ENCODE measurements around the gene PRXL2B. TPM values are rescaled to one million over a fixed set of nuclear protein-coding genes. Genes with fewer than 3 reads are reported as not detected.

The PRXL2B gene
- total and polyA plus RNA-seq, 10 of the 15 experiments (the other 5 are each of a cell fraction or from before 2014, with no cell fraction given): 0.44 to 5.6 (median 4.0) TPM

GRCh38 chr1:2585318-2586092 is 1.1 kb upstream of the PRXL2B start (continued):
- TF ChIP-seq E4F1 (IDR thresholded peaks at IDR 0.05; ENCODE audit: borderline replicate concordance, partially characterized antibody) (peak; percentile 29), SUZ12 (IDR thresholded peaks at IDR 0.05; ENCODE audit: unreplicated experiment) (no peak), RAD51 (IDR thresholded peaks at IDR 0.05) (peak; percentile 50), BCL3 (IDR thresholded peaks at IDR 0.05; ENCODE audit: borderline replicate concordance, insufficient read depth, low read depth, low read length, poor library complexity, severe bottlenecking) (no peak), ASH2L (IDR thresholded peaks at IDR 0.05; ENCODE audit: borderline replicate concordance, low read depth) (no peak), RCOR1 (conservative IDR thresholded peaks at IDR 0.05; ENCODE audit: low read depth, low read length) (no peak), MAX (IDR thresholded peaks at IDR 0.05; ENCODE audit: low read depth, low read length) (no peak), SP1 (IDR thresholded peaks at IDR 0.05; ENCODE audit: low read depth, low read length) (peak; percentile 85), ZNF217 (IDR thresholded peaks at IDR 0.05) (no peak), RBBP5 (conservative IDR thresholded peaks at IDR 0.05) (no peak), POLR2AphosphoS5 (IDR thresholded peaks at IDR 0.05; ENCODE audit: low read length) (peak; percentile 85), IKZF1 (conservative IDR thresholded peaks at IDR 0.05) (peak; percentile 87), WRNIP1 (IDR thresholded peaks at IDR 0.05; ENCODE audit: borderline replicate concordance, low read depth, low read length) (no peak), TARDBP (IDR thresholded peaks at IDR 0.05; ENCODE audit: borderline replicate concordance) (no peak), CHD4 (IDR thresholded peaks at IDR 0.05) (no peak), DPF2 (IDR thresholded peaks at IDR 0.05) (peak; percentile 43; the same call in 1 of the 2 replicates), KAT2A (conservative IDR thresholded peaks at IDR 0.05; ENCODE audit: control insufficient read depth, low read depth, low read length) (no peak), ZNF592 (IDR thresholded peaks at IDR 0.05) (peak; percentile 82), TCF7 (IDR thresholded peaks at IDR 0.05; ENCODE audit: borderline replicate concordance) (no peak)

All from GM12878 (cell line).